B cell (primary cell): Measurements from ENCODE around the gene PRM1. TPM values are rescaled to one million over a fixed set of nuclear protein-coding genes. Genes with fewer than 3 reads are reported as not detected.

Experiments used
- ATAC-seq: fragments of 200-7000 bp; cut with Tn5 transposase; one replicate; pipeline ENCODE4 v1.10.0; 2021; ENCODE audit warnings: low read depth, mild to moderate bottlenecking, moderate number of reproducible peaks, moderate library complexity
- CTCF ChIA-PET: fragments of 350-600 bp; sonication (Branson Sonifier 250); formaldehyde crosslinking; loops from one replicate; lab custom pipeline; 2021; ENCODE audit warnings: antibody characterized with exemption, inconsistent platforms; lab: Charles Lee
- POLR2A ChIA-PET: fragments of 350-600 bp; sonication (Branson Sonifier 250); formaldehyde crosslinking; loops from one replicate; lab custom pipeline; 2021; ENCODE audit warnings: antibody characterized with exemption; lab: Charles Lee
- DNase-seq: peaks from one replicate; pipeline ENCODE4 v3.0.0; 2013
- H2AFZ ChIP-seq: 2 replicates; pipeline ENCODE4 v1.6.1; 2012; ENCODE audit warnings: mild to moderate bottlenecking, low read depth, low read length; ENCODE audit not compliant: insufficient read depth, poor library complexity, severe bottlenecking
- H3K27ac ChIP-seq, 2 donors: 1 replicate in 1 of 2; 2 replicates in 1 of 2; pipeline ENCODE4 v1.5.1; 2012 to 2013; ENCODE audit warnings: low read length in 2 of 2, mild to moderate bottlenecking in 2 of 2, moderate library complexity in 1 of 2
- H3K27me3 ChIP-seq, 4 experiments: fragments of 200-600 bp in 1 of 4; sonication (generic) in 1 of 4; replicated peaks in 1 of 4; 1 replicate in 2 of 4; 2 replicates in 2 of 4; pipeline versions ENCODE4 v1.6.1 to v1.7.0; 2013 to 2016; ENCODE audit warnings: low read length in 3 of 4, mild to moderate bottlenecking in 2 of 4, mixed read lengths in 1 of 4, moderate library complexity in 1 of 4; ENCODE audit not compliant: insufficient read depth in 4 of 4, control insufficient read depth in 3 of 4; ENCODE audit errors: control extremely low read depth in 1 of 4
- H3K36me3 ChIP-seq, 2 experiments: replicated peaks in 1 of 2; 1 replicate in 1 of 2; 2 replicates in 1 of 2; pipeline versions ENCODE4 v1.6.1 to v1.7.1; 2013; ENCODE audit warnings: low read length in 1 of 2; ENCODE audit not compliant: insufficient read depth in 2 of 2, control insufficient read depth in 1 of 2; ENCODE audit errors: control extremely low read depth in 1 of 2, extremely low read depth in 1 of 2
- H3K4me1 ChIP-seq, 2 donors: fragments of 200-600 bp in 1 of 2; sonication (generic) in 1 of 2; 1 replicate in 1 of 2; 2 replicates in 1 of 2; pipeline versions ENCODE4 v1.5.1 to v1.6.1; 2013 to 2017; ENCODE audit warnings: low read length in 2 of 2; ENCODE audit not compliant: control insufficient read depth in 2 of 2, insufficient read depth in 2 of 2
- H3K4me2 ChIP-seq: replicated peaks from 2 replicates; pipeline ENCODE3; 2012; ENCODE audit warnings: mild to moderate bottlenecking, low read depth, low read length; ENCODE audit not compliant: poor library complexity, severe bottlenecking
- H3K4me3 ChIP-seq, 5 experiments: fragments of 200-600 bp in 1 of 5; sonication (generic) in 1 of 5; 1 replicate in 3 of 5; 2 replicates in 2 of 5; pipeline versions ENCODE4 v1.5.1 to v1.7.0; 2011 to 2016; ENCODE audit warnings: low read length in 4 of 5, mild to moderate bottlenecking in 4 of 5, low read depth in 2 of 5, control low read depth in 1 of 5, moderate library complexity in 1 of 5; ENCODE audit not compliant: insufficient read depth in 1 of 5; ENCODE audit errors: control extremely low read depth in 1 of 5, extremely low read depth in 1 of 5
- H3K79me2 ChIP-seq: fragments of 200-600 bp; sonication (generic); one replicate; pipeline ENCODE4 v1.6.0; 2016; ENCODE audit warnings: low read length; ENCODE audit not compliant: control insufficient read depth, insufficient read depth
- H3K9ac ChIP-seq: fragments of 200-600 bp; sonication (generic); 2 replicates; pipeline ENCODE4 v1.6.1; 2017; ENCODE audit warnings: mild to moderate bottlenecking, low read length, moderate library complexity
- H3K9me3 ChIP-seq, 3 donors: one replicate each; pipeline versions ENCODE4 v1.6.1 to v1.7.1; 2013; ENCODE audit warnings: low read length in 2 of 3; ENCODE audit not compliant: control insufficient read depth in 2 of 3, insufficient read depth in 1 of 3; ENCODE audit errors: control extremely low read depth in 1 of 3
- H4K20me1 ChIP-seq: 2 replicates; pipeline ENCODE4 v1.6.0; 2012; ENCODE audit warnings: mild to moderate bottlenecking, low read length; ENCODE audit not compliant: insufficient read depth, control insufficient read depth, poor library complexity, severe bottlenecking
- H3K27ac Mint-ChIP-seq: one replicate; pipeline ENCODE4 v1.8.0; 2021; ENCODE audit warnings: mixed read lengths
- H3K27me3 Mint-ChIP-seq: one replicate; pipeline ENCODE4 v1.8.0; 2021; ENCODE audit warnings: mixed read lengths
- H3K4me1 Mint-ChIP-seq: one replicate; pipeline ENCODE4 v1.8.0; 2021; ENCODE audit warnings: mixed read lengths
- H3K4me3 Mint-ChIP-seq: one replicate; pipeline ENCODE4 v1.8.0; 2021; ENCODE audit warnings: mixed read lengths
- H3K9me3 Mint-ChIP-seq: one replicate; pipeline ENCODE4 v1.8.0; 2022; ENCODE audit warnings: mixed read lengths; ENCODE audit not compliant: insufficient read depth
- EZH2 ChIP-seq: IDR thresholded peaks from 2 replicates; pipeline ENCODE4 v1.6.1; 2012; ENCODE audit warnings: borderline replicate concordance, low read depth, mild to moderate bottlenecking, moderate library complexity, low read length; ENCODE audit not compliant: insufficient read depth, poor library complexity, severe bottlenecking
- WGBS: methylation state at CpG from one replicate; pipeline ENCODE4 v1.1.5; 2013; ENCODE audit warnings: missing lambda C conversion rate; ENCODE audit not compliant: insufficient coverage; 5-methylcytosine and 5-hydroxymethylcytosine counted together
- intact Hi-C: fragments of 100-400 bp; cut with micrococcal nuclease; formaldehyde crosslinking; loops from one replicate; pipeline ENCODE4 v1.10.0; 2022
- polyA plus RNA-seq: library from polyadenylated mRNA; depleted of rRNA; stranded (reverse); fragments of >200 nt; gene quantifications from 2 replicates; pipeline ENCODE4 v1.2.3, GENCODE V29; 2012
- total RNA-seq, 2 donors: library from RNA; stranded (reverse); fragments of 120-200 nt in 1 of 2; gene quantifications; 1 replicate in 1 of 2; 2 replicates in 1 of 2; pipeline versions ENCODE4 v1.2.3 to v1.2.4, GENCODE V29; 2013 to 2022
- TF ChIP-seq, protein P1 (sequence below): fragments of 200-600 bp; IDR thresholded peaks from one replicate; pipeline ENCODE4 v1.8.0; 2022; ENCODE audit warnings: antibody characterized with exemption, mild to moderate bottlenecking

The PRM1 gene
- total and polyA plus RNA-seq, 2 donors (not counting 1 experiment from before 2014, with no cell fraction given): not detected

- Histone ChIP-seq H3K27me3 (no peaks in the 10 kb centered on the region), H4K20me1 (no peaks in the 10 kb centered on the region), H3K9ac (no peak overlapping the region), H3K27ac (no peak overlapping the region), H3K79me2 (no peaks in the 10 kb centered on the region), H3K4me3 (no peak overlapping the region), H3K9me3 (peaks cover 0 to 6% (median 0%) of the 10 kb centered on the region in 3 donors), H3K4me2 (no peak overlapping the region), H3K4me1 (peaks cover 15% of the 10 kb centered on the region in 2 donors), H2AFZ (no peak overlapping the region), H3K36me3 (no peaks in the 10 kb centered on the region)
- ATAC-seq (no peak), DNase-seq (no peak)
- WGBS: 83% methylated on average over 1 of the region's 4 CpGs
- TF ChIP-seq, protein P1, sequence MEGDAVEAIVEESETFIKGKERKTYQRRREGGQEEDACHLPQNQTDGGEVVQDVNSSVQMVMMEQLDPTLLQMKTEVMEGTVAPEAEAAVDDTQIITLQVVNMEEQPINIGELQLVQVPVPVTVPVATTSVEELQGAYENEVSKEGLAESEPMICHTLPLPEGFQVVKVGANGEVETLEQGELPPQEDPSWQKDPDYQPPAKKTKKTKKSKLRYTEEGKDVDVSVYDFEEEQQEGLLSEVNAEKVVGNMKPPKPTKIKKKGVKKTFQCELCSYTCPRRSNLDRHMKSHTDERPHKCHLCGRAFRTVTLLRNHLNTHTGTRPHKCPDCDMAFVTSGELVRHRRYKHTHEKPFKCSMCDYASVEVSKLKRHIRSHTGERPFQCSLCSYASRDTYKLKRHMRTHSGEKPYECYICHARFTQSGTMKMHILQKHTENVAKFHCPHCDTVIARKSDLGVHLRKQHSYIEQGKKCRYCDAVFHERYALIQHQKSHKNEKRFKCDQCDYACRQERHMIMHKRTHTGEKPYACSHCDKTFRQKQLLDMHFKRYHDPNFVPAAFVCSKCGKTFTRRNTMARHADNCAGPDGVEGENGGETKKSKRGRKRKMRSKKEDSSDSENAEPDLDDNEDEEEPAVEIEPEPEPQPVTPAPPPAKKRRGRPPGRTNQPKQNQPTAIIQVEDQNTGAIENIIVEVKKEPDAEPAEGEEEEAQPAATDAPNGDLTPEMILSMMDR: no peak
- TF ChIP-seq EZH2: no peak
- H3K9me3 Mint-ChIP-seq: peaks cover 5% of the 10 kb centered on the region
- POLR2A ChIA-PET: interaction anchor here (0.7 kb wide), 1 partner anchor 302 kb away, joined by 3 read pairs; no protein-coding TSS in a partner anchor
- intact Hi-C loops: no loop called here
- CTCF ChIA-PET: interaction anchor here (0.8 to 1.5 kb wide), 6 partner anchors 11 to 112 kb away, joined by 3 to 6 read pairs (median 3); partner anchors contain the start of gene SOCS1
- no peak overlapping the region for H3K4me3 Mint-ChIP-seq
- no peaks in the 10 kb centered on the region for H3K27me3 Mint-ChIP-seq
- peaks cover 31% of the 10 kb centered on the region for H3K4me1 Mint-ChIP-seq
- H3K27ac Mint-ChIP-seq: peak overlapping the region; percentile 6
Observed at GRCh38 chr16:11283820-11284248, 2.7 kb upstream of the PRM1 start.
